NB4 (cell line): ENCODE measurements around the gene ALG3.

Source experiments
- CTCF ChIP-seq: IDR thresholded peaks from one replicate; pipeline ENCODE4 v1.5.1; 2012; ENCODE audit warnings: low read depth, low read length
- POLR2A ChIP-seq: IDR thresholded peaks from 2 replicates; pipeline ENCODE4 v1.6.1; 2011; ENCODE audit warnings: mild to moderate bottlenecking; ENCODE audit not compliant: insufficient read length; ENCODE audit errors: extremely low read depth

- no peak for TF ChIP-seq POLR2A
- no peak for TF ChIP-seq CTCF
Measured at GRCh38 chr3:184272269-184272668, 23.5 kb upstream of the ALG3 start.
